PC-9 (cell line): Measurements from ENCODE around the gene C17orf67. TPM values are rescaled to one million over a fixed set of nuclear protein-coding genes. Genes with fewer than 3 reads are reported as not detected.

ENCODE experiments used
- BruUV-seq: library from RNA; stranded (reverse); fragments of 400-500 nt; replicated peaks from 2 replicates; lab custom pipeline; 2021; lab: Mats Ljungman, UMichigan
- CTCF ChIA-PET: fragments of 300-600 bp; sonication (Branson Sonifier 250); formaldehyde crosslinking; loops from one replicate; lab custom pipeline; 2022; ENCODE audit warnings: antibody characterized with exemption; lab: Charles Lee
- POLR2A ChIA-PET: fragments of 300-600 bp; sonication (Branson Sonifier 250); formaldehyde crosslinking; loops from one replicate; lab custom pipeline; 2022; ENCODE audit warnings: antibody characterized with exemption; ENCODE audit not compliant: unreplicated experiment; lab: Charles Lee
- DNase-seq, 2 experiments: peaks; one replicate each; pipeline versions ENCODE4 v3.0.0 to v3.0.0-alpha.2; 2015 to 2022; ENCODE audit warnings: mixed read lengths in 1 of 2
- H2AFZ ChIP-seq: fragments of 200-600 bp; sonication (generic); 2 replicates; pipeline ENCODE4 v1.8.1; 2017; ENCODE audit warnings: antibody characterized with exemption
- H3F3A ChIP-seq: fragments of 200-600 bp; sonication (generic); 2 replicates; pipeline ENCODE4 v1.8.1; 2017; ENCODE audit warnings: antibody characterized with exemption, mild to moderate bottlenecking, low read depth; ENCODE audit not compliant: insufficient read depth
- H3K27ac ChIP-seq: fragments of 200-600 bp; sonication (generic); 2 replicates; pipeline ENCODE4 v1.6.1; 2016; ENCODE audit warnings: mixed run types
- H3K27me3 ChIP-seq: fragments of 200-600 bp; sonication (generic); 2 replicates; pipeline ENCODE4 v1.6.1; 2016; ENCODE audit warnings: low read depth, mixed run types; ENCODE audit not compliant: insufficient read depth
- H3K36me3 ChIP-seq: fragments of 200-600 bp; sonication (generic); 2 replicates; pipeline ENCODE4 v1.6.1; 2016; ENCODE audit warnings: low read depth, mixed run types
- H3K4me1 ChIP-seq: fragments of 200-600 bp; sonication (generic); replicated peaks from 2 replicates; pipeline ENCODE4 v1.6.1; 2016; ENCODE audit warnings: mixed run types; ENCODE audit not compliant: insufficient read depth
- H3K4me2 ChIP-seq: fragments of 200-600 bp; sonication (generic); 2 replicates; pipeline ENCODE4 v1.6.1; 2017; ENCODE audit warnings: mixed run types
- H3K4me3 ChIP-seq: fragments of 200-600 bp; sonication (generic); 2 replicates; pipeline ENCODE4 v1.6.1; 2016; ENCODE audit warnings: mixed run types
- H3K79me2 ChIP-seq: fragments of 200-600 bp; sonication (generic); 2 replicates; pipeline ENCODE4 v1.6.1; 2017; ENCODE audit warnings: low read depth, mixed run types
- H3K9me2 ChIP-seq: fragments of 200-600 bp; sonication (generic); 2 replicates; pipeline ENCODE4 v1.8.1; 2017; ENCODE audit warnings: mild to moderate bottlenecking; ENCODE audit not compliant: insufficient read depth
- H3K9me3 ChIP-seq: fragments of 200-600 bp; sonication (generic); 2 replicates; pipeline ENCODE4 v1.8.1; 2016; ENCODE audit warnings: low read depth; ENCODE audit not compliant: insufficient read depth
- H4K20me1 ChIP-seq: fragments of 200-600 bp; sonication (generic); 2 replicates; pipeline ENCODE4 v1.8.1; 2017; ENCODE audit not compliant: insufficient read depth
- EZH2 ChIP-seq: fragments of 200-600 bp; sonication (generic); IDR thresholded peaks from 2 replicates; pipeline ENCODE4 v1.8.0; 2017; ENCODE audit warnings: antibody characterized with exemption, low read depth
- intact Hi-C: fragments of 100-400 bp; cut with micrococcal nuclease; formaldehyde crosslinking; loops from one replicate; pipeline ENCODE4 v1.10.0; 2022; ENCODE audit not compliant: unreplicated experiment
- total RNA-seq: library from RNA; stranded (reverse); gene quantifications from 2 replicates; pipeline ENCODE4 v1.2.3, GENCODE V29; 2021
- TF ChIP-seq, protein P1 (sequence below): fragments of 200-600 bp; sonication (generic); conservative IDR thresholded peaks from 2 replicates; pipeline ENCODE4 v1.6.1; 2017; ENCODE audit warnings: mixed run types, antibody characterized with exemption, mild to moderate bottlenecking, moderate library complexity

Gene C17orf67
- total RNA-seq, 1 experiment from 2014 or later = 4.3 TPM

GRCh38 chr17:56803071-56803470, 30.6 kb downstream of the C17orf67 start:
- BruUV-seq = no TSS peak
- intact Hi-C loops = no loop called here
- TF ChIP-seq EZH2 = no peak
- TF ChIP-seq, protein P1, sequence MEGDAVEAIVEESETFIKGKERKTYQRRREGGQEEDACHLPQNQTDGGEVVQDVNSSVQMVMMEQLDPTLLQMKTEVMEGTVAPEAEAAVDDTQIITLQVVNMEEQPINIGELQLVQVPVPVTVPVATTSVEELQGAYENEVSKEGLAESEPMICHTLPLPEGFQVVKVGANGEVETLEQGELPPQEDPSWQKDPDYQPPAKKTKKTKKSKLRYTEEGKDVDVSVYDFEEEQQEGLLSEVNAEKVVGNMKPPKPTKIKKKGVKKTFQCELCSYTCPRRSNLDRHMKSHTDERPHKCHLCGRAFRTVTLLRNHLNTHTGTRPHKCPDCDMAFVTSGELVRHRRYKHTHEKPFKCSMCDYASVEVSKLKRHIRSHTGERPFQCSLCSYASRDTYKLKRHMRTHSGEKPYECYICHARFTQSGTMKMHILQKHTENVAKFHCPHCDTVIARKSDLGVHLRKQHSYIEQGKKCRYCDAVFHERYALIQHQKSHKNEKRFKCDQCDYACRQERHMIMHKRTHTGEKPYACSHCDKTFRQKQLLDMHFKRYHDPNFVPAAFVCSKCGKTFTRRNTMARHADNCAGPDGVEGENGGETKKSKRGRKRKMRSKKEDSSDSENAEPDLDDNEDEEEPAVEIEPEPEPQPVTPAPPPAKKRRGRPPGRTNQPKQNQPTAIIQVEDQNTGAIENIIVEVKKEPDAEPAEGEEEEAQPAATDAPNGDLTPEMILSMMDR = no peak
- no peak overlapping the region for H2AFZ ChIP-seq
- no peaks in the 10 kb centered on the region for H3K27me3 ChIP-seq
- H3F3A ChIP-seq = no peaks in the 10 kb centered on the region
- no peaks in the 10 kb centered on the region for H3K36me3 ChIP-seq
- CTCF ChIA-PET = no interaction called here
- H3K9me3 ChIP-seq = no peaks in the 10 kb centered on the region
- no peaks in the 10 kb centered on the region for H3K9me2 ChIP-seq
- H3K4me2 ChIP-seq = no peak overlapping the region
- POLR2A ChIA-PET = no interaction called here
- DNase-seq = no peak
- no peaks in the 10 kb centered on the region for H4K20me1 ChIP-seq
- H3K27ac ChIP-seq = no peak overlapping the region
- no peak overlapping the region for H3K4me3 ChIP-seq
- no peaks in the 10 kb centered on the region for H3K4me1 ChIP-seq
- H3K79me2 ChIP-seq = no peaks in the 10 kb centered on the region

DNA sequence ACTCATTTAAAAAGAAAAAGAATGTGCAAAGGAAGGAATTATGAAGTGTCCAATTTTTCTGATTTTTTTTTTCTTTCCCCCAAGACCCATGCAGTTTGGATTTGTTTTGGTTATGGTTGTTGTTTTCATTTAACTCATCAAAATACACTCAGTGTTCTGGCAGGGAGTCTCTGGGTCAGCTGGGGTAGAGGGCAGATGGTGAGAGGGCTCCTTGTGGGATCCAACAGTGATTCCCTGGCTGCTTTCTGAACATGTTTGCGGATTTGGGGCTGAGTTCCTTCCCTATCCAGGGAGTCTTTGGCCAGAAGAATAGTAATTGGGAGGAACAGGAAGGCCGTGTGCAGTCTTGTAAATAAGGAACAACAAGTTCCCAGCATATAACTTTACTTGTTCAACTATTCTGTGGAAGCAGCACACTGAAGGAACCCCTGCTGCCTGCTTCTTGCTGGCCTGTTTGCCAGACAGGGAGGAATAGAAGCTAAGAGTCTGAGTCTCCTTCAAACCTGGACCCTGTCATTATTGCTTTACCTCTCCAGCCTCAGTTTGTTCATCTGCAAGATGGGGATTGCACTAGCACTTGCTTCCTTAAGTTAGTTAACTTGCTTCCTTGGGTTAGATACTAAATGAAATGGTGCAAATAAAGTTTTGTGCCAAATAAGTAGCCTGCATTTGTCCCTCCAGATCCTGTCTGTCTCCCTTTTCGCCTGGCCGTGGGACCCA, 32.1 kb downstream of the C17orf67 start:
- Histone ChIP-seq H3K4me1 (no peaks in the 10 kb centered on the region), H2AFZ (no peak overlapping the region), H4K20me1 (no peaks in the 10 kb centered on the region), H3K27me3 (no peaks in the 10 kb centered on the region), H3K79me2 (no peaks in the 10 kb centered on the region), H3K4me2 (no peak overlapping the region), H3F3A (no peaks in the 10 kb centered on the region), H3K4me3 (no peak overlapping the region), H3K9me2 (no peaks in the 10 kb centered on the region), H3K27ac (no peak overlapping the region), H3K36me3 (no peaks in the 10 kb centered on the region), H3K9me3 (no peaks in the 10 kb centered on the region)
- intact Hi-C loops = no loop called here
- ChIA-PET POLR2A (no interaction called here), CTCF (no interaction called here)
- no peak for TF ChIP-seq EZH2
- TF ChIP-seq, protein P1 = no peak
- DNase-seq = no peak
- BruUV-seq = no TSS peak

DNA sequence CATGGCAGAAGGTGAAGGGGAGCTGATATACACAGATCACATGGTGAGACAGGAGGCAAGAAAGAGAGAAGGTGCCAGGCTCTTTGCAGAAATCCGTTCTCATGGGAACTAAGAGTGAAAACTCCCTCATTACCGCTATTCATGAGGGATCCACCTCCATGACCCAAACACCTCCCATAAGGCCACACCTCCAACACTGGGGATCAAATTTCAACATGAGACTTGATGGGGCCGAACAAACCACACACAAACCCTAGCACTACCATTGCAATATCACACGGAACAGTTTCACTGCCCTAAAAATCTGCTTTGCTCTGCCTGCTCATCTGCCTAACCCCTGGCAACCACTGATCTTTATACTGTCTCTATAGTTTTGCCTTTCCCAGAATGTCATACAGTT, 34.8 kb downstream of the C17orf67 start:
- intact Hi-C loops = no loop called here
- Histone ChIP-seq H3K27ac (no peak overlapping the region), H3K4me3 (no peak overlapping the region), H2AFZ (no peak overlapping the region), H3F3A (no peaks in the 10 kb centered on the region; the same call in 1 of the 2 replicates), H3K36me3 (no peaks in the 10 kb centered on the region), H3K4me2 (no peak overlapping the region), H3K9me2 (no peaks in the 10 kb centered on the region), H3K79me2 (no peaks in the 10 kb centered on the region), H3K9me3 (no peaks in the 10 kb centered on the region), H4K20me1 (no peaks in the 10 kb centered on the region), H3K27me3 (no peaks in the 10 kb centered on the region), H3K4me1 (peaks cover 5% of the 10 kb centered on the region)
- TF ChIP-seq, protein P1 = no peak
- no peak for TF ChIP-seq EZH2
- ChIA-PET CTCF (no interaction called here), POLR2A (no interaction called here)
- BruUV-seq = no TSS peak
- no peak for DNase-seq
